Retina (tissue), 1 donor: Measurements from ENCODE around the gene PGGT1B.

Experiments used
- DNase-seq: peaks from one replicate; pipeline ENCODE4 v3.0.0-alpha.2; 2016

PGGT1B gene

GRCh38 chr5:115262321-115263077 is at the start of gene PGGT1B:
TSS of gene PGGT1B (minus strand) at chr5:115262877. CDS start at chr5:115262851, 26 bp downstream.
- peak; percentile 93 for DNase-seq

GRCh38 chr5:115309751-115310370 is 47.2 kb upstream of the PGGT1B start:
- peak; percentile 17 for DNase-seq

GRCh38 chr5:115308815-115309214 is 46.1 kb upstream of the PGGT1B start:
- no peak for DNase-seq

GRCh38 chr5:115306011-115306536 is 43.4 kb upstream of the PGGT1B start:
- no peak for DNase-seq

- no peak for DNase-seq
These were observed 41.8 kb upstream of the PGGT1B start for GRCh38 chr5:115304496-115304895.

- no peak for DNase-seq
These were observed 36.1 kb upstream of the PGGT1B start for GRCh38 chr5:115298811-115299210.

- DNase-seq = peak; percentile 23
These were observed 34.4 kb upstream of the PGGT1B start for GRCh38 chr5:115297031-115297430.

GRCh38 chr5:115296124-115297022 is 33.7 kb upstream of the PGGT1B start, which contains the start of gene CCDC112:
TSS of gene CCDC112 (minus strand) at chr5:115296654. CDS start at chr5:115296543, 111 bp downstream.
- peak; percentile 93 for DNase-seq

GRCh38 chr5:115295777-115296123 is 33.1 kb upstream of the PGGT1B start:
- DNase-seq = no peak

GRCh38 chr5:115291397-115291796 is 28.7 kb upstream of the PGGT1B start:
- DNase-seq = no peak

- DNase-seq = no peak
These were observed 26.4 kb upstream of the PGGT1B start for GRCh38 chr5:115289104-115289503.

- DNase-seq = no peak
These were observed 21.3 kb upstream of the PGGT1B start for GRCh38 chr5:115284021-115284420.

- no peak for DNase-seq
These were observed 19.5 kb upstream of the PGGT1B start for GRCh38 chr5:115282131-115282530.

- DNase-seq = no peak
These were observed 11.9 kb upstream of the PGGT1B start for GRCh38 chr5:115274584-115274983.

- no peak for DNase-seq
These were observed 9.8 kb upstream of the PGGT1B start for GRCh38 chr5:115272297-115272958.

- DNase-seq = no peak
These were observed 8.8 kb upstream of the PGGT1B start for GRCh38 chr5:115271295-115272050.

GRCh38 chr5:115267617-115268016 is 4.9 kb upstream of the PGGT1B start:
- no peak for DNase-seq

GRCh38 chr5:115265220-115265619 is 2.5 kb upstream of the PGGT1B start:
- no peak for DNase-seq

- no peak for DNase-seq
These were observed 2.1 kb upstream of the PGGT1B start for GRCh38 chr5:115264786-115265185.

- no peak for DNase-seq
These were observed 352 bp upstream of the PGGT1B start for GRCh38 chr5:115263078-115263380.

GRCh38 chr5:115262011-115262320 is 711 bp downstream of the PGGT1B start:
- no peak for DNase-seq

- DNase-seq = no peak
These were observed 2.4 kb downstream of the PGGT1B start for GRCh38 chr5:115260248-115260647.
